MM.1S (cell line): Measurements from ENCODE around the gene TCF3.

Experiments
- EZH2 ChIP-seq: fragments of 300-600 bp; sonication (generic); optimal IDR thresholded peaks from 2 replicates; pipeline ENCODE3; 2017; ENCODE audit warnings: low read depth, mild to moderate bottlenecking, antibody characterized with exemption, low read length, mixed read lengths
- EZH2phosphoT487 ChIP-seq: fragments of 300-600 bp; sonication (generic); IDR thresholded peaks from 2 replicates; pipeline ENCODE4 v1.6.1; 2018; ENCODE audit warnings: antibody characterized with exemption, low read length
- TF ChIP-seq, protein P1 (sequence below): fragments of 300-600 bp; sonication (generic); IDR thresholded peaks from 2 replicates; pipeline ENCODE4 v1.5.1; 2016; ENCODE audit warnings: antibody characterized with exemption, low read length, mixed read lengths

DNA sequence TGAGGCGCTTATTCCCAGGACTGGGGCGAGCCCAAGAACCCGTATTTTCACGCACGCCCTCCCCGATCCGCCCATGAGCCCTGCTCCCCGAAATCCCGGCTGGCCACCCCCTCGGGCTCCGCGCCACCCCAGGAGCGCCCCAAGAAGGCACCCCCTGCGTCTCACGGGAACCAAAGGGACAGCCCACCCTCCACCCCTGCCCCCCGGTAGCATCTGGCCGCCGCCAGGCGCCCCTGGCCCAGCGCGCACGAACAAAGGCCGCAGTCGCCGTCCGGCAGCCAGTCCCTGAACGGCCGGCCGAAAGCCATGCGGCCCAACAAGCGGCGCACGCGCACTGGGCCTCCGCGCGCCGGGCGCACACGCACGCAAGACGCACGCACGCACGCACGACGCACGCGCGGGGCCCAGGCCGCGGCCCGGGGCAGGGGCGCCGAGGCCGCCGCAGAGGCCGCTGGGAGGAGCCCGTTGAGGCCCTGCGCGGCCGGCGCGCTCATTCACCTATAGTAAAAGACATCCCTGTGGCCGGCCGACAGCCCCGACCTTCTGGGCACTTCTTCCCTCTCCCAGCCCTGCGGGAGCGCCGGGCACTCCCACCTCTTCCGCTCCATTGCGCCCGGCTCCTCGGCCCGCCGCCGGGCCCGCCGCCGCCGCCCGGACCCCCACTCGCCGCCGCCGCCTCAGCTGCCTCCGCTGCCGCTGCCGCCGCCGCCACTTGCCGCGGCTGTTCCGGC, 60.2 kb downstream of the TCF3 start:
- TF ChIP-seq, protein P1, sequence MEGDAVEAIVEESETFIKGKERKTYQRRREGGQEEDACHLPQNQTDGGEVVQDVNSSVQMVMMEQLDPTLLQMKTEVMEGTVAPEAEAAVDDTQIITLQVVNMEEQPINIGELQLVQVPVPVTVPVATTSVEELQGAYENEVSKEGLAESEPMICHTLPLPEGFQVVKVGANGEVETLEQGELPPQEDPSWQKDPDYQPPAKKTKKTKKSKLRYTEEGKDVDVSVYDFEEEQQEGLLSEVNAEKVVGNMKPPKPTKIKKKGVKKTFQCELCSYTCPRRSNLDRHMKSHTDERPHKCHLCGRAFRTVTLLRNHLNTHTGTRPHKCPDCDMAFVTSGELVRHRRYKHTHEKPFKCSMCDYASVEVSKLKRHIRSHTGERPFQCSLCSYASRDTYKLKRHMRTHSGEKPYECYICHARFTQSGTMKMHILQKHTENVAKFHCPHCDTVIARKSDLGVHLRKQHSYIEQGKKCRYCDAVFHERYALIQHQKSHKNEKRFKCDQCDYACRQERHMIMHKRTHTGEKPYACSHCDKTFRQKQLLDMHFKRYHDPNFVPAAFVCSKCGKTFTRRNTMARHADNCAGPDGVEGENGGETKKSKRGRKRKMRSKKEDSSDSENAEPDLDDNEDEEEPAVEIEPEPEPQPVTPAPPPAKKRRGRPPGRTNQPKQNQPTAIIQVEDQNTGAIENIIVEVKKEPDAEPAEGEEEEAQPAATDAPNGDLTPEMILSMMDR = no peak
- TF ChIP-seq EZH2phosphoT487 (no peak), EZH2 (no peak)
